ENCODE results near the gene PTTG1IP.
"Not testable (repeated sequence)": the region's sequence is repeated elsewhere in the genome, so short reads cannot be mapped to it uniquely, and the experiment has no call there.

Gene PTTG1IP

DNA sequence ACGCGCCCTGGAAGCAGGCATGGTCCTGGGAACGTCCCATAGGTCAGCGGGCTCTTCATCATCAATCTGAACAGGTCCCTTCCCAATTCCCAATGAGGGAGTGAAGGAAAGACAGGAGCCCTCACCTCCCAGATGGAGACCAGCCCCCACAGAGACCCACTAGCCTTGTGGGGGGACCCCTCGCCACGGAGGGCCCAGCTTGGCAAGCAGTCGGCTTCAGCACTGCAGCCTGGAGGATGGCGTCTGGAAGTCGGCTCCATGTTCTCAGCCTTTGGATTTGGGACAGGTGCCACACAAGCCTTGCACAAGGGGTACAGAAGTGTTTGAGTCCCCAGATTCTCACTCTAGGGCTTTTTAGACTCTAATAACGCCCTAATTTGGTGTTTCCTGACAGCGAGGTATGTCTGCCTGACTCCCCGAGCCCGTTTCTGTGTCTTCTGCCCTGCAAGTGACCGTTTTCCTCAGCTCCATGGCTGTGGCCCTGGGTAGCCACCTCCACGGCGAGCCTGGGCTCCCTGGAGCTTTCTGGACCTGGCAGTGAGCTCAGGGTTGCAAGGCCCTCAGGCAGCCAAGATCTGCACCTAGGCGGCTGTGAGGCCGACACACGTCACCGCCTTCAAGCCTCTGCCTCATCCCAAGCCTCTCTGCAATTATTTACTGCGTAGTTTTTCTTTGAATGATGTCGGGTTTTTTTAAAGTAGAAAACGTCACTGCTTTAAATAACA, 30.6 kb downstream of the PTTG1IP start:
- no peak for DNase-seq

DNA sequence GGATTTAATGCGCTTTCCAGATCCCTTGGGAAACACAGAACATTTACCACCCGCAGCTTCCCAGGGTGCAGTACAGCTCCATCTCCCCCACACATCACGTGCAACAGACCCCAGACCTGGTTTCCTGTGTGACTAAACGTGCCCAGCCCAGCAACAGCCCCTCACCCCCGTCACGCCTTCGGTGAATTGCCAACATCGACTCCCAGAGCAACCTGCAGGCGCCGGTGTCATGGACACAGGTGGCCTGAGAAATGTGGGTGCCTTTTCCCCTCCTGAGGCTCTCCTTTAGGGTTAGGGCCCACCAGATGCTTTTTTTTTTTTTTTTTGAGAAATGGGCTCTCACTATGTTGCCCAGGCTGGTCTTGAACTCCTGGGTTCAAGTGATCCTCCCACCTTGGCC, 31.4 kb downstream of the PTTG1IP start:
- DNase-seq, result no peak

- no peak for DNase-seq
These were observed 32.7 kb downstream of the PTTG1IP start for GRCh38 chr21:44840771-44841170.

- DNase-seq, result no peak
These were observed 34.5 kb downstream of the PTTG1IP start for GRCh38 chr21:44838951-44839350.

- no peak for DNase-seq
These were observed 35.2 kb downstream of the PTTG1IP start for GRCh38 chr21:44838039-44838895.

DNA sequence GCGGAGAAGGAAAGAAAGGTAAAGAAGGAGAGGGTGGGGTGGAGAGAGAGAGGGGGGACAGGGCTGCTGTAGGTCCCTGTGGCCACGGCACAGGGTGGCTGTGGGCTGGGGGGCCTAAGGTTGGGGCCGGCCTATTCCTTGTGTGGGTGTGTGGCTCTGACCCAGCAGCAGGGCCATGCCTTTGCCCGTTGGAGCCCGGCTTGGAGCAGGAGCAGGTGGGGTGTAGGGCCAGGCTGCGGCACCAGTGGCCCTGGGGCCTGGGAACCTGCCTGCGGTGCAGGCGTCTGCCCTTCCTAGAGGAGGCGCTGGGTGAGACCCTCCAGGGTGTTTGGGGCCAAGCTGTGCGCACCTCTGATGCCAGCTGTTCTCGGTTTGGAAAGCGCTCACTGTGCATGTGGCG, 36.0 kb downstream of the PTTG1IP start:
- no peak for DNase-seq

DNA sequence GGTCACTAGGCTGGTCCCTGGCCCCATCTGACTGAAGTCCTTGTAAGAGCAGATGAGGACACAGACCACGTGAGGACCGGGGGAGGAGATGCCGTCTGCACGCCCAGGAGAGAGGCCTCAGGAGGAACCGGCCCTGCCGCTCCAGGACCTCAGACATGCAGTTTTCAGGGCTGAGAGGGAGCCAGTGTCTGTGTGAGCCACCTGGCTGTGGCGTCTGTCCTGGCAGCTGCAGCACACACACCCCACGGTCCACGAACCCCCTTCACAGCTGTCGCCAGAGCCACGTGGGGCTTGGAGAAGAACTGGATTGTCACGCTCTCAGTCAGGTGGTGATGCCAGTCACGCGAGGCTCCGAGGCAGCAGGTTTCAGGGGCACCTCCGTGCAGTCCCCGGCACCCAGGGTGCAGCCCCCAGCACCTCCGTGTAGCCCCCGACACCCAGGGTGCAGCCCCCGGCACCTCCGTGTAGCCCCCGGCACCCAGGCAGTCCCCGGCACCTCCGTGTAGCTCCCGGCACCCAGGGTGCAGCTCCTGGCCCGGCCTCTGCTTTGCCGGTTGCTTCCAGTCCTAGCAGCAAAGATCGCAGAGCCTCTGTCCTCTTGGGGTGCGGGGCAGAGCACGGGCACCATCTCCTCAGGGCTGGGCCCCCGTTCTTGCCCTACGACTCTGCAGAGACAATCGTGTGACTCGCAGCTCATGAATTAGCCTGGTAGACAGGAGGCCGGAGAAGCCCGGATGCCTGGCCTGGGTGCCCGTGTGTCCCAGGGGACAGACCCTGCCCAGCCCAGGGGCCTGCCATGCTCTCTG, 36.6 kb downstream of the PTTG1IP start:
- no peak for DNase-seq

DNA sequence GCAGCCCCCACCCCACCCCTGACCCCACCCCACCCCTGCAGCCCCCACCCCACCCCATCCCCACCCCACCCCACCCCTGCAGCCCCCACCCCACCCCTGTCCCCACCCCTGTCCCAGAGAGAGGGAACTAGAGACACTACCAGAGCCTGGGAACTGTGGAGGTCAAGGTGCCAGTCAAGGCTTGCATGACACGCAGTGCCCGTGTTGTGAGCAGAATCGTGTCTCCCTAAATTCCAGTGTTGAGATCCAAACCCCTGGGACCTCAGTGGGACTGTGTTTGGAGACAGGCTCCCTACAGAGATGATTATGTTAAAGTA, 37.2 kb downstream of the PTTG1IP start:
- DNase-seq, result no peak

DNA sequence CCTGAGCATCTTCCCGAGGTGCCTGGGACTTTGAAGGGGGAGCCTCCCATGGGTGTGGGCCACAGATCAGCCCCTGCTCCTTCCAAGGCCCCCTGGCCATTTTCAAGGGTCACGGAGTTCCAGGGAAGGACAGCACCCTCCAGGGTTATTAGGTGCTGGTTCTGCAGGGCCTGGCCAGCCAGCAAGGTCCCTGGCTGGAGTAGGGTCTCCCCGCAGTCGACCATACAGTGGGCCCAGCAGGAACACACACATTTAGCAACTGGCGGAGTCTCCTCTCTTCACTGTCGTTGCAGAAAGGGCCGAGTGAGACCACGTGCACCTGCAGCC, 37.9 kb downstream of the PTTG1IP start:
- no peak for DNase-seq

DNA sequence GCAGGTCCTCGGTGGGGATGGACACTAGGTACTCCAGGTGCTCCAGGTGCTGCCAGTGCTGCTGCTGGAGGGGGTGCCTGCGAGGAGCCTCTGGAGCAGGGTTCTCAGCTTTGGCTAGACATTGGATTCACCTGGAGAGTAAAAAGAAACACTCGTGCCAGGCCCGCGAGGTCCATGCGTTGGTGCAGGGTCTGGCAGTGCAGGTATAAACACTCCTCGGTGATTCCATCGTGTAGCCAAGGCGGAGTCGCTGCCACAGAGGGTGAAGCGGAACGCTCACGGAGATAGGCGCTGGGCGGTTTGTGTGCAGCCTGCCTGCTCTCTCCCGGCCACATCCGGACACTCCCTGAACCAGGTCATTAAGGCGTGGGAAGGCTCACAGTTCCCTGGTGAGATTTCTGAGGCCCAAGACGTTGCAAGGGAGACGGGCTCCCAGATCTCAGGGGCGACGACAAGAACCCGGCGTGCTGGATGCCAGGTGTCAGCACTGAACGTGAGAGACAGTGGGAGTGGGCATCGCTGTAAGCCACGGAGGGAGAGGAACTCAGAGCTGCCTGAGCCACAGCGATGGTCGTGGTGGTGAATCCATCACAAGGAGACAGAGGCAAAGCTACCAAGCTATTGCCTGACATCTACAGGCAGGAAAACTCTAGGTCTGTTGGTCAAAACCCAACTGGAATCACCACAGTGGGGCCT, 38.4 kb downstream of the PTTG1IP start:
- DNase-seq, result no peak

GRCh38 chr21:44834231-44834950, 39.1 kb downstream of the PTTG1IP start:
- no peak for DNase-seq

- DNase-seq, result no peak
These were observed 39.8 kb downstream of the PTTG1IP start for GRCh38 chr21:44833663-44834062.

GRCh38 chr21:44832516-44833255, 40.8 kb downstream of the PTTG1IP start:
- not testable (repeated sequence) for DNase-seq

- DNase-seq, result no peak
These were observed 42.1 kb downstream of the PTTG1IP start for GRCh38 chr21:44831227-44831860.

- no peak for DNase-seq
These were observed 43.9 kb downstream of the PTTG1IP start for GRCh38 chr21:44829507-44830092.

- no peak for DNase-seq
These were observed 45.0 kb downstream of the PTTG1IP start for GRCh38 chr21:44828362-44829056.

DNA sequence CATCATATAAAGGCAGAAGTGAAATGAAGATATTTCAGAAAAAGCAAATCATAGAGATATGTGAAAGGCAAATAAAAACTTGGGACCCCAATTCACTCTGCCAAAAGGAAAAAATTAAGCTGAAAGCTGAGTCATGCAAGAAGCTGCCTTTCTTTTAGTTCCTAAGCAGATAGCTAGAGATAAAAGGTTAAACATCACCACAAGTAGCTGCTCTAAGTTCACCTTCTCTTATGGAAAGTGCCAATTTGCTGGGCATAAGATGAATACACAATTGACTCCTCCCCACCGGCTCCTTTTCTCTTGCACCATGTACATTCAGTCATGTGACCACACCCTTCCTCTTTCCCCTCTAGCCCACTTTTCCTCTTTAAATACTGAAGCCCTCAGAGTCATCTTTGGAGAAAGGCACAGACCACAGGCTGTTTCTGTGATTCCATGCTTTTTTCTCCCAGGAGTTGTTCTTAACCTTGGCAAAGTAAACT, 50.3 kb downstream of the PTTG1IP start:
- no peak for DNase-seq

- no peak for DNase-seq
These were observed 50.9 kb downstream of the PTTG1IP start for GRCh38 chr21:44822484-44823178.

DNA sequence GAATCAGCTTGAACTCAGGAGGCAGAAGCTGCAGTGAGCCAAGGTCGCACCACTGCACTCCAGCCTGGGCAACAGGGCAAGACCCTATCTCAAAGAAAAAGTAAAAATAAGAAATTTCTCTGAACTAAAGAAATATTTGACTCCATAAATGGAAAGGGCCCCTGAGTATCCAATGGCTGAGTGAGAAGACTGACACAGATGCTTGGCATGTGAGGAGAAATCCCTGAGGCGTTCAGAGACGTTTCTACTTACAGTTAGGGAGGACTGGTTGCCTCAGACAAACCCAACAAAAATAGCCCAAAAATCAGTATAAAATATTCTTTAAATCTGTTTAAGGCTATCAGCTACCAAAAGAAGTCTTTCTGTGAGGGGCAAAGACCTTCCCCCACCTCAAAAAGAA, 52.6 kb downstream of the PTTG1IP start:
- DNase-seq, result no peak

Measured in NCI-H1436 treated with DMSO at 0.1 percent for 48 hours (cell line).